GM12801 (cell line): ENCODE results near the gene FNIP2.

Experiments
- CTCF ChIP-seq: IDR thresholded peaks from one replicate; pipeline ENCODE4 v1.5.1; 2011; ENCODE audit warnings: control low read depth; ENCODE audit not compliant: insufficient read length; ENCODE audit errors: extremely low read depth

The FNIP2 gene

GRCh38 chr4:158861766-158862165, 92.9 kb downstream of the FNIP2 start:
- TF ChIP-seq CTCF: no peak

- no peak for TF ChIP-seq CTCF
Observed at GRCh38 chr4:158863296-158863695, 94.5 kb downstream of the FNIP2 start.

DNA sequence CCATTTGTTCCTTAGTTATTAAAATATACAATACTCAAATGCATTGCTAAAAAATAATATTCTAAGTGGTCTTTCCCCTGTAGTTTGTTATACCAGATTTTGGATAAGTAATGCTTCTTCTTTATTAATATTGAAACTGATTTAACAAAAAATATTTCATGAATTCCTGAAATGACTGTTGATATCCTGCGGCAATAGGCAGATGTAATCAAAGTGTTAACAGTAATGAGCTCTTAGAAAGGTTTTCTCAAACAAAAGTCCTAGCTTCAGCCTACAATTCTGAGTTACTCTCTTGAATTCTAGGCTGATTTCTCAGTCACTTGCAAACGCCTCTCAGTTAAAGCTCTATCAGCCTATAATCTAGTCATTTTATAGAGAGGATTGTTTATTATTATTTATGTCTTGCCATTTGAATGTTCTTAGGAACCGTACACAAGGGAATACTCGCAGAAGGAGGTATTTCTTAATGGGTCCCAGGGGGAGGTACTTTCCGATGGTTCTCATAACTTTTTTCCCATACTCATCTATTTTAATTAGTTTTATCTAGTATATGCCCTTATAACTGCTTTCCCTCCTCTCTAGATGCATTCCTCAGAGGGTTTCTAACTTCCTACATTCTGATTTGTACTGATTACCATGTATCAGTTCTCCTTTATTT, 96.8 kb downstream of the FNIP2 start:
- TF ChIP-seq CTCF: no peak

DNA sequence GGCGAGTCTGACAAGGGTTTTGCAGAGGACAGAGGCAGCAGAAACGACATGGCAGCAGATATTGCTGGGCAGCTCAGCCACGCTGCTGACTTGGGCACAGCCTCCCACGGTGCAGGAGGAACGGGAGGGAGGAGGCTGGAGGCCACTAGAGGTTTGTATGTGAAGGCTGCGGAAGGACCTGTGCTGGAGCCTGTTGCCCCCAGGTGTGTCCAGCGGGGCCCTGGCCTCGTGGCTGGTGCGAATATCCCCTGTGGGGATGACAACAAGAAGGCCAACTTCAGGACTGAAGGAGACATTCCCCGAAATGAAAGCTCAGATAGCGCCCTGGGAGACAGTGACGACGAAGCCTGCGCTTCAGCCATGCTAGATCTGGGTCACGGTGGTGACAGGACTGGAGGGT, 100.2 kb downstream of the FNIP2 start:
- no peak for TF ChIP-seq CTCF

- TF ChIP-seq CTCF: no peak
Observed at GRCh38 chr4:158869761-158870160, 100.9 kb downstream of the FNIP2 start.

- TF ChIP-seq CTCF: no peak
Observed at GRCh38 chr4:158870282-158870625, 101.4 kb downstream of the FNIP2 start.

DNA sequence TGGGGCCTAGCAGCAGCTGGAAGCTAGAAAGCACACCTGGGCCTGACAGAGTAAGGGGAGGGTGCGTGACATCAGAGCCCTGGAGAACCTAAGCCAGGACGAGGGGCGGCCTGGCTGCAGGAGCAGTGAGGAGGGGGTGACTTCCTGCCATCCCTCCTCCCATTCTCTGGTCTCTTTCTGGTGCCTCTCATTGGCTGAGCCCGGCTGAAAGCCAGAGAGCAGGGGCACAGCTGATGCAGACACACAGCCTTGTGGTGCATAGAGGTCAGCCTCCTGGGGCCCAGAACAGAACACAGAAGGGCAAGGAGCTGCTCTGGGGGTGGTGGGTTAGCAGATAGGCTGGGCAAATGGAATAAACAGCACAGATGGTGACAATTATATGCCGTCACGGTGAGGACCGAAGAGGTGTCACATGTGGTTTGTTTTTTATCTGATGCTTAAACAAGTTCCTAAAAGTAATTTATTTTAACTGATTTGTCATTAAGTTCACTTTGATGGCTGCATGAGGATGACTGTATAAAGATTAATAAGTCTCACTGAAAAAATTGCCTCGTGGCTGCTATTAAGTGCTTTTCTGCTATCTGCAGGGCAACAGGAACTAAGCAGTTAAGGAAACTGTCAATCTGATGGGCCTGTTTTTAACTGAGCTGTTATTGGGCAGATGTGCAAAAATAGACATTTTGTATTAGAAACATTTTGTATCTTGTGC, 102.0 kb downstream of the FNIP2 start:
- TF ChIP-seq CTCF: no peak
